ENCODE data around the gene PGLYRP2.

The PGLYRP2 gene

GRCh38 chr19:15452111-15453047 is 26.9 kb downstream of the PGLYRP2 start (continued):
- TF ChIP-seq ZFP69B (tag by site-specific recombination; IDR thresholded peaks at IDR 0.05) = peak; percentile 93
- TF ChIP-seq PRDM1 (tag by site-specific recombination; IDR thresholded peaks at IDR 0.05) = no peak
- TF ChIP-seq ZNF600 (tag by site-specific recombination; IDR thresholded peaks at IDR 0.05) = peak; percentile 100
- TF ChIP-seq ZNF660 (tag by site-specific recombination; IDR thresholded peaks at IDR 0.05) = no peak
- peak; percentile 90 for TF ChIP-seq ZNF692 (tag by site-specific recombination; IDR thresholded peaks at IDR 0.05)
- peak; percentile 26 for TF ChIP-seq SP7 (tag by site-specific recombination; IDR thresholded peaks at IDR 0.05)
- no peak for TF ChIP-seq PRDM4 (tag by site-specific recombination; IDR thresholded peaks at IDR 0.05)
- TF ChIP-seq ZBTB17 (tag by site-specific recombination; IDR thresholded peaks at IDR 0.05) = no peak
- TF ChIP-seq ZSCAN16 (tag by site-specific recombination; IDR thresholded peaks at IDR 0.05) = no peak
- no peak for TF ChIP-seq ZNF544 (tag by site-specific recombination; IDR thresholded peaks at IDR 0.05)
- peak; percentile 49 for TF ChIP-seq ZNF335 (tag by site-specific recombination; conservative IDR thresholded peaks at IDR 0.05)
- TF ChIP-seq GLI2 (tag by site-specific recombination; IDR thresholded peaks at IDR 0.05; ENCODE audit: borderline replicate concordance, low read depth) = no peak
- no peak for TF ChIP-seq ZNF596 (tag by site-specific recombination; IDR thresholded peaks at IDR 0.05)
- no peak for TF ChIP-seq ZNF654 (tag by site-specific recombination; IDR thresholded peaks at IDR 0.05; ENCODE audit: low read depth)
- TF ChIP-seq ZNF184 (tag by site-specific recombination; IDR thresholded peaks at IDR 0.05) = no peak
- TF ChIP-seq ZNF623 (tag by site-specific recombination; IDR thresholded peaks at IDR 0.05) = no peak
- TF ChIP-seq ZBTB44 (tag by site-specific recombination; IDR thresholded peaks at IDR 0.05) = no peak
- no peak for TF ChIP-seq ZNF701 (tag by site-specific recombination; IDR thresholded peaks at IDR 0.05)
- TF ChIP-seq KLF1 (tag by site-specific recombination; IDR thresholded peaks at IDR 0.05) = peak; percentile 52
- TF ChIP-seq SP2 (tag by site-specific recombination; IDR thresholded peaks at IDR 0.05) = peak; percentile 83
- TF ChIP-seq ZFHX2 (tag by site-specific recombination; conservative IDR thresholded peaks at IDR 0.05) = no peak
- TF ChIP-seq TSHZ1 (tag by site-specific recombination; IDR thresholded peaks at IDR 0.05; ENCODE audit: borderline replicate concordance) = peak; percentile 56; the same call in 1 of the 2 replicates
- peak; percentile 98 for TF ChIP-seq GLIS1 (tag by site-specific recombination; IDR thresholded peaks at IDR 0.05)
- TF ChIP-seq ZNF423 (tag by site-specific recombination; IDR thresholded peaks at IDR 0.05) = no peak
- TF ChIP-seq CTCF (tag by site-specific recombination; IDR thresholded peaks at IDR 0.05) = no peak
